Measurements from ENCODE around the gene CYP4F11.

Gene CYP4F11

DNA sequence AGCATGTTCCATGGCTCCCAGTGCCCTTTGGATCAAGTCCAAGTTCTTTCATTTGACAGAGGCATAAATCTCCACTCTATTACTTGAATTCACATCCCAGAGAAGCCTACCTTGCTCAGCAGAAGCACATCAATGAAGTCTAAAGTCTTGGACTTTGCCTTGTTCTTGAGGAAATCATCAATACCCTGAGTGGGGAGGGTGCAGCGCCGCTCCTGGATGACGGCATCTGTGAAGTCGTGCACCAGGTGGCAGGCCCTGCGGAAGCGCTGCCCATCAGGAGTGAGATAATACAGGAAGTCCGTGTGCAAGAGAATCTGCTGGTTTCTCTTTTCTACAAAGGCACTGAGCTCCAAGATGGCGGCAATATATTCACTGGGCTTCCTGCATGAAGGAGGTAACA lies 10.6 kb downstream of the CYP4F11 start:
- TF ChIP-seq, protein P1, sequence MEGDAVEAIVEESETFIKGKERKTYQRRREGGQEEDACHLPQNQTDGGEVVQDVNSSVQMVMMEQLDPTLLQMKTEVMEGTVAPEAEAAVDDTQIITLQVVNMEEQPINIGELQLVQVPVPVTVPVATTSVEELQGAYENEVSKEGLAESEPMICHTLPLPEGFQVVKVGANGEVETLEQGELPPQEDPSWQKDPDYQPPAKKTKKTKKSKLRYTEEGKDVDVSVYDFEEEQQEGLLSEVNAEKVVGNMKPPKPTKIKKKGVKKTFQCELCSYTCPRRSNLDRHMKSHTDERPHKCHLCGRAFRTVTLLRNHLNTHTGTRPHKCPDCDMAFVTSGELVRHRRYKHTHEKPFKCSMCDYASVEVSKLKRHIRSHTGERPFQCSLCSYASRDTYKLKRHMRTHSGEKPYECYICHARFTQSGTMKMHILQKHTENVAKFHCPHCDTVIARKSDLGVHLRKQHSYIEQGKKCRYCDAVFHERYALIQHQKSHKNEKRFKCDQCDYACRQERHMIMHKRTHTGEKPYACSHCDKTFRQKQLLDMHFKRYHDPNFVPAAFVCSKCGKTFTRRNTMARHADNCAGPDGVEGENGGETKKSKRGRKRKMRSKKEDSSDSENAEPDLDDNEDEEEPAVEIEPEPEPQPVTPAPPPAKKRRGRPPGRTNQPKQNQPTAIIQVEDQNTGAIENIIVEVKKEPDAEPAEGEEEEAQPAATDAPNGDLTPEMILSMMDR (IDR thresholded peaks at IDR 0.05; ENCODE audit: control insufficient read depth, insufficient read depth, low read depth, low read length, missing control alignments), result no peak
- no peak for DNase-seq (ENCODE audit: low read depth)
- no peak overlapping the region for H3K4me3 ChIP-seq (ENCODE audit: control insufficient read depth, low read depth, low read length)

DNA sequence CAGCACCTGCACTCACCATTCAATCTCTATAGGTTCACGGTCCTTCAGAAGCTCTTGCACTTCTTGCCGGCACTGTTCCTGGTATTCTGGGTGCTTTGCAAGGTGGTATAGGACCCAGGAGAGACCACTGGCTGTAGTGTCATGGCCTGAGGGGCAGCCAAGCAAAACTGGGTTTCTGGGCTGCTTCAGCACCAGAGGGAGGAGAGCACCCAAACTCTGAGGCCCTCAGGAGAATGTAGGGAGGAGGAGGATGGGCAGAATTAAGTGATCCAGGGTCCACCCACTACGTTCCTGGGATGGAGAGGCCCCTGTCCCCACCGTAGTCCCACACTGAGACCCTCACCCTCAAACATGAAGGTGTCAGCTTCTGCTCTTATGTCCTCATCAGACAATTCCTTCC lies 12.3 kb downstream of the CYP4F11 start:
- TF ChIP-seq, protein P1 (IDR thresholded peaks at IDR 0.05; ENCODE audit: control insufficient read depth, insufficient read depth, low read depth, low read length, missing control alignments), result no peak
- H3K4me3 ChIP-seq (ENCODE audit: control insufficient read depth, low read depth, low read length), result no peak overlapping the region
- no peak for DNase-seq (ENCODE audit: low read depth)

DNA sequence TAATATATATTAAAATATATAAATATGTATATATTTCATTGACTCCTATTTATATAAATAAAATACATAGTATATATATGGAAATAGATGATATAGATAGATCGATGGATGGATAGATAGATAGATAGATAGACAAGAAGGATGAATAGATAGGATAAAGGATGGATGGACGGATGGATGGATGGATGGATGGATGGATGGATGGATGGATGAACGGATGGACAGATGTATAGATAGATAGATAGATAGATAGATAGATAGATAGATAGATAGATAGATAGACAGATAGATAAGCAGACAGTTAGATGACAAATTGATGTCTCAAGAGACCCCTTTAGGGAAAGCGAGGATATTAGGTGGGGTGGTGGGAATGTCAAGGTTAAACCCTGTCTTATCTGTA lies 15.1 kb downstream of the CYP4F11 start:
- H3K4me3 ChIP-seq (ENCODE audit: control insufficient read depth, low read depth, low read length), result no peak overlapping the region
- DNase-seq (ENCODE audit: low read depth), result no peak
- TF ChIP-seq, protein P1 (IDR thresholded peaks at IDR 0.05; ENCODE audit: control insufficient read depth, insufficient read depth, low read depth, low read length, missing control alignments), result no peak

DNA sequence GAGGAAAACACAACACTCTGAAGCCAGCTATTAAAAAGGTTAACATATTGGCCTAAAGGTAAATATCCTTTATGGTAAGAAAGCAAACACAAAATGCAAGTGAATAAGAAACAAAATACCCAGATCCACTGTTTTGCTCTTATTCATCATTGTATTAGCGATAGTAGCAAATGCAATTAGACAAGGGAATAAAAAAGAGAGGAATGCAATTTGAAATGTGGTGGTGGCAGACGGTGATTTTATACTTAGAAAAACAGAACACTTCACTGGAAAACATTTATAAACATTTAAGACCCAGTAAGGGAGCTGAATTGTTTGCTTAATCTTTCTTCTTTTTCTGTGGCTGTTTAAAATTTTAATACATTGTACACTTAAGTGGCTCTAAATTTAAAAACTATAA lies 19.2 kb downstream of the CYP4F11 start:
- TF ChIP-seq, protein P1 (IDR thresholded peaks at IDR 0.05; ENCODE audit: control insufficient read depth, insufficient read depth, low read depth, low read length, missing control alignments), result no peak
- no peak overlapping the region for H3K4me3 ChIP-seq (ENCODE audit: control insufficient read depth, low read depth, low read length)
- no peak for DNase-seq (ENCODE audit: low read depth)

DNA sequence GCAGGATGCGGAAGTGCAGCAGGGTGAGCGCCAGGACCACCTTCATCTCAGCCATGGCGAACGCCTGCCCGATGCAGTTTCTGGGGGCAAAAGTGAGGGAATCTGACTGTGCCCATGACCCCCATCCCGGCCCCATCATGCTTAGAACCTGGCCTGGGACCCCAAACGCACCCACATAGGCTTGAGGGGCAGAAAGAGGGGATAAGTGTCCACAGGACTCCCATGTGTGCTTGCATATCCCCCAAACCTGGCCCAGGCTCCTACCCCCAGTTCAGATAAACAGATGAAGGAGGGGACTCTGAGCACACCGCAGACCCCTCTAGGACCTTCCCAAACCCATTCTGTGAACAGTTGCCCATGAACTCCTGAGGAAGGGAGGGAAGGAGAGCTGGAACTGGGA lies 20.5 kb downstream of the CYP4F11 start:
- no peak overlapping the region for H3K4me3 ChIP-seq (ENCODE audit: control insufficient read depth, low read depth, low read length)
- DNase-seq (ENCODE audit: low read depth), result no peak

DNA sequence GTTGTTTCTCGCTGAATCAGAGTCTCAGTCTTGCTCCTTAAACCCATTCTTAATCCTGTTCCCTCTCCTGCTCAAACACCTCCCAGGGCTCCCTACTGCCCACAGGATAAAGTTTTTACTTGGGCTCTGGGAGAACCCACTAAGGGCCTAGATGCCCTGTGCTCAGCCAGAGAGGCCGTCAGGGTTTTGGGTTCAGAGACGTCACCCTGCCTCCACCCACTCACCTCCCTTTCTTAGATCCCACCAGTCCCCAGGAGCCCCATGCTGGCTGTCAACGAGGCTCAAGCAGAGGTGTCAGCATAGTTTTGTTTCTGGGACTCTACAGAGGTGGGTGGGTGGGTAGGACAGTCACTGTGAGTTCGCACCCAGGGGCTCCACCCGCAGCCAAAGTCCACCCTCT lies 20.9 kb downstream of the CYP4F11 start:
- TF ChIP-seq, protein P1 (IDR thresholded peaks at IDR 0.05; ENCODE audit: control insufficient read depth, insufficient read depth, low read depth, low read length, missing control alignments), result no peak
- DNase-seq (ENCODE audit: low read depth), result no peak
- no peak overlapping the region for H3K4me3 ChIP-seq (ENCODE audit: control insufficient read depth, low read depth, low read length)

More for the DNA sequence above, 20.5 kb downstream of the CYP4F11 start:
- TF ChIP-seq, protein P1 (IDR thresholded peaks at IDR 0.05; ENCODE audit: control insufficient read depth, insufficient read depth, low read depth, low read length, missing control alignments), result no peak
